NCI-H2171 (cell line): ENCODE measurements around the gene NIN.
A peak's percentile ranks its signal among the peaks of the same experiment; 100 is the strongest.

ENCODE experiments used
- DNase-seq: peaks from one replicate; lab custom pipeline; 2025; lab: John Stamatoyannopoulos, UW

NIN gene

GRCh38 chr14:50830932-50831725, at the start of gene NIN:
Gene NIN (minus strand): TSS chr14:50831162. CDS start chr14:50822056, 9,106 bp downstream.
- peak; percentile 80 for DNase-seq

GRCh38 chr14:50875359-50876070, 44.6 kb upstream of the NIN start:
- DNase-seq = no peak

GRCh38 chr14:50874757-50875156, 43.8 kb upstream of the NIN start:
- DNase-seq = no peak

- DNase-seq = no peak
These were observed 41.2 kb upstream of the NIN start, which contains the start of gene ABHD12B for GRCh38 chr14:50871914-50872732. Gene ABHD12B (plus strand): TSS chr14:50872053. CDS start chr14:50872175, 122 bp downstream.

GRCh38 chr14:50871228-50871627, 40.3 kb upstream of the NIN start:
- DNase-seq = no peak

GRCh38 chr14:50865391-50866076, 34.6 kb upstream of the NIN start:
- no peak for DNase-seq

GRCh38 chr14:50864946-50865345, 34.0 kb upstream of the NIN start:
- DNase-seq = no peak

GRCh38 chr14:50864237-50864636, 33.3 kb upstream of the NIN start:
- DNase-seq = no peak

- no peak for DNase-seq
These were observed 31.1 kb upstream of the NIN start for GRCh38 chr14:50862036-50862570.

GRCh38 chr14:50860478-50861086, 29.6 kb upstream of the NIN start:
- peak; percentile 63 for DNase-seq

GRCh38 chr14:50859296-50859624, 28.3 kb upstream of the NIN start:
- no peak for DNase-seq

- no peak for DNase-seq
These were observed 25.7 kb upstream of the NIN start for GRCh38 chr14:50856660-50857059.

- DNase-seq = no peak
These were observed 24.6 kb upstream of the NIN start for GRCh38 chr14:50855558-50855957.

- no peak for DNase-seq
These were observed 23.6 kb upstream of the NIN start for GRCh38 chr14:50854521-50854920.

- DNase-seq = no peak
These were observed 22.9 kb upstream of the NIN start for GRCh38 chr14:50853891-50854290.

- no peak for DNase-seq
These were observed 15.4 kb upstream of the NIN start for GRCh38 chr14:50846226-50846880.

- DNase-seq = no peak
These were observed 14.2 kb upstream of the NIN start for GRCh38 chr14:50845166-50845565.

GRCh38 chr14:50844391-50844790, 13.4 kb upstream of the NIN start:
- no peak for DNase-seq

GRCh38 chr14:50839691-50840090, 8.7 kb upstream of the NIN start:
- DNase-seq = no peak

GRCh38 chr14:50839048-50839447, 8.1 kb upstream of the NIN start:
- DNase-seq = no peak
